Frontal cortex (tissue), 4 donors: ENCODE measurements around the gene TAS2R31. TPM values are rescaled to one million over a fixed set of nuclear protein-coding genes. Genes with fewer than 3 reads are reported as not detected.
"Not testable (repeated sequence)": the region's sequence is repeated elsewhere in the genome, so short reads cannot be mapped to it uniquely, and the experiment has no call there.

Source experiments
- DNase-seq, 2 donors: peaks; one replicate each; pipeline ENCODE4 v3.0.0; 2012; ENCODE audit warnings: low spot score in 2 of 2
- FAIRE-seq: peaks from 2 replicates; lab custom pipeline; 2012; peaks lifted over from hg19 to GRCh38; lab: Jason Lieb, UNC
- total RNA-seq: library from RNA; depleted of rRNA; stranded (reverse); fragments of >200 nt; gene quantifications from one replicate; pipeline ENCODE4 v1.2.3, GENCODE V29; 2014
- donor health status: control.
- donor health status: control.
- donor health status: control.

TAS2R31 gene, protein sequence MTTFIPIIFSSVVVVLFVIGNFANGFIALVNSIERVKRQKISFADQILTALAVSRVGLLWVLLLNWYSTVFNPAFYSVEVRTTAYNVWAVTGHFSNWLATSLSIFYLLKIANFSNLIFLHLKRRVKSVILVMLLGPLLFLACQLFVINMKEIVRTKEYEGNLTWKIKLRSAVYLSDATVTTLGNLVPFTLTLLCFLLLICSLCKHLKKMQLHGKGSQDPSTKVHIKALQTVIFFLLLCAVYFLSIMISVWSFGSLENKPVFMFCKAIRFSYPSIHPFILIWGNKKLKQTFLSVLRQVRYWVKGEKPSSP
- total RNA-seq, result 7.3 TPM

DNA sequence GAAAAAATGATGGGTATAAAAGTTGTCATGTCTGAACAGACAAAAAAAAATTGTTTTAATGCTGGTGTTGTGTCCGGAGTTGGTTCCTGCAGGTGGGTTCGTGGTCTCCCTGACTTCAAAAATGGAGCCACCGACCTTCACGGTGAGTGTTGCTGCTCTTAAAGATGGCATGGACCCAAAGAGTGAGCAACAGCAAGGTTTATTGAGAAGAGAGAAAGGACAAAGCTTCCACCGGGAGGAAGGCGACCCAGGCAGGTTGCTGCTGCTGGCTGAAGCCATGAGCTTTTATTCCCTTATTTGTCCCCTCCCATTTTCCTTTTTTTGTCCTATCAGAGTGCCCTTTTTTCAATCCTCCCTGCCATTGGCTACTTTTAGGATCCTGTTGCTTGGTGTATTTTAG lies at the start of gene TAS2R31:
TSS of gene TAS2R31 (minus strand) at position 101 of the 400 bp plus-strand sequence. CDS start at position 29, 72 bp downstream.
- FAIRE-seq, result no peak
- DNase-seq, result no peak

DNA sequence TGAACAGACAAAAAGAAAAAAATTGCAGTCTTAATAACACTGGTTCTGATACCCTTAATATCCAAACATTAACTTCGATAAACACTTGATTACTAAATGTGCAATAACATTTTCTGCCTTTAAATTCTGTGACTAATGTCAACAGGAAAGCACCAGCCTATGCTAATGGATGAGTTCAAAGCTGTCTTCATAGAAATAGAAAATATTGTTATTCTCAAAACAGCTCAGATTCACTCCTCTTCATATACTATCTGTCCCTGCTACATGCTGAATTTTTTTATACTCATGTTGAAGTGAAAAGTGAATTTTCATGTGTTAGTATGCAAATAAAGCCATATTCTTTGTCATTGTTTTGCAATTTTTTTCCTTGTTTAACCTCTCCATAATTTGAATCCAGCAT lies 47.0 kb upstream of the TAS2R31 start:
- no peak for FAIRE-seq
- DNase-seq, result no peak

DNA sequence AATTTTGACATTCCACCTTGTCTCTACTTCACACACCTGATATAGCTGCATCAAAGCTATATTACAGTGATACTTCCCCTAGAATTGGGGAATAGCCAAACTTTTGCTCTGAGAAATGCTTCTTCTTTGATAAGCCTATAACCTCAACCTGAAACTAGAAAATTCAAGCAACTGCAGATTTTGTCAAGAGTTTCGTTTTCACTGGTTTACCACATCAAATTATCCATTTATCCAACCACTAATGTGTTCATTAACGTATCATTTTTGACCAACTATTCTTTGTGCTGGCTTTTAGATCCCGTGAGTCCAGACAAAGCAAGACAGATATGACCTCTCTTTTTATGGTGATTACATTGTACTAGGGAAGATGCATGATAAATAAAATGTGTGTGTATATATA lies 44.4 kb upstream of the TAS2R31 start:
- DNase-seq, result no peak
- FAIRE-seq, result no peak

DNA sequence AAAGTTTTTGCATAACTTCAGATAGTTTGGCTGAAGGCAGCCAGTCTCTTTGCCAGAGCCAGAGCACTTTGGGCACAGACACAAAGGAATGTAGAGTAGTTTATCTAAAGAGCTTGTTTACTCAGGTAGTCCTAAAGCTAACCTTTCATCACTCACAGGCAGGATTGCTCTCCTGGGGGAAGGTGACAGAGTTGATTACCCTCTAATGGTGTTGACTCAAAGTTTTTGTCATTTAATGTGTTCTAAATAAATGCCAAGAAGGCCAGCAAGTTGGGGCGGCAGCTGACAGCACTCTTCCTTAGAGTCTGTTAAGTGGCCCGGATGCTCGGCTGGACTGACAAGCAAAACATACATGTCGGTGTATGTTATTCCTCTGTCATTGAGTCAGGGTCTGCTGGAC lies 40.2 kb upstream of the TAS2R31 start:
- DNase-seq (no peak), FAIRE-seq (no peak)

DNA sequence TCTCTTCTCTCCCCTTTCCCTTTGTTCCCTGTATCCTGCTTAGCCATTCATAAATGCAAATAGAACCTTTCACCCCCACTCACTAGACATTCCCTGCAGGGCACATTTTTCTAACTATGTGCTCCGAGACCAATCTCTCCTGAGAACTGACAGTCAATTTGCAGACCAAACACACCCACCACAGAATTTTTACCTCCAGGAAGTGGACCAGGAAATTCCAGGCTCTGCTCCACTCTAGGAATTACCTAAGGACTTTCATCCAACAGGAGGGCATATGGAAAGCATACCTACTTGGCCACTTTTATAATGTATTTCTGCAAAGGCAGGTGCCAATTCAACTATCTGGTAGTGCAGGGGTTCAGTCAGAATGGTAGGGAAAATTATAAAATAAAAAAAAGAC lies 39.8 kb upstream of the TAS2R31 start:
- DNase-seq, result no peak
- no peak for FAIRE-seq

DNA sequence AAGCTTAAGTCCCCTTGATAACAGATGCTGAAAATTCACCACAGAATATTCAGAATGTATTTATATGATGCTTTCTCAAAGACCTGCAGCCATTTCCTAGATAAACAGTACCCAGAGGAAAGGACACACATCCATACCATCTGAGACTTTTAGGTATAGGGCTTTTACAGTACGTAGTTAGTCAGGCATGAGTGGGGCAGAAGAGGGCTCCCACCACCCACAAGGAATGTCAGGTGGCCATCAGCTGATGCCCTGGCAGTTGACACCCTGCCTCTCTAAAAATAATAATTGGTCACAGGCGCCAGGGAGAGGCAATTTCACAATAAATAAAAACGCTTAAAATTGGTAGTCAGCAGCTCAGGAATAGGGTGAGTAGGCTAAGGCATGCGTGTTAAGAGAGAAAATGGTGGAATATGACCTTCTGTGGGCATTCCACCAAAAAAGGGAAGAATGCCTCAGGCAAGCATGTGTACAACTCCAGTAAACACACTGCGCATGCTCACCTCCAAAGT lies 38.7 kb upstream of the TAS2R31 start:
- DNase-seq (no peak), FAIRE-seq (no peak)

DNA sequence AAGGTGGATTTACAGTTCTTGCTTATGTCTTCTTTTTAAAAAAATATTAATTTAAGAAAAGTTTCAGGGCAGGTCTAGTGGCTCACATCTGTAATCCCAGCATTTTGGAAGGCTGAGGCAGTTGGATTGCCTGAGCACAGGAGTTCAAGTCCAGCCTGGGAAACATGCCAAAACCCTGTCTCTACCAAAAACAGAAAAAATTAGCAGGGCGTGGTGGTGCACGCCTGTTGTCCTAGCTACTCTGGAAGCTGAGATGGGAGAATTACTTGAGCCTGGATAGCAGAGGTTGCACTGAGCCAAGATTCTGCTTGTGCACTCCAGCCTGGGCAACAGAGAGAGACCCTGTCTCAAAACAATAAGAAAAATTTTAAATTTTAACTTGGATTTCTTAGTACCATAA lies 36.3 kb upstream of the TAS2R31 start:
- FAIRE-seq (no peak), DNase-seq (no peak)

DNA sequence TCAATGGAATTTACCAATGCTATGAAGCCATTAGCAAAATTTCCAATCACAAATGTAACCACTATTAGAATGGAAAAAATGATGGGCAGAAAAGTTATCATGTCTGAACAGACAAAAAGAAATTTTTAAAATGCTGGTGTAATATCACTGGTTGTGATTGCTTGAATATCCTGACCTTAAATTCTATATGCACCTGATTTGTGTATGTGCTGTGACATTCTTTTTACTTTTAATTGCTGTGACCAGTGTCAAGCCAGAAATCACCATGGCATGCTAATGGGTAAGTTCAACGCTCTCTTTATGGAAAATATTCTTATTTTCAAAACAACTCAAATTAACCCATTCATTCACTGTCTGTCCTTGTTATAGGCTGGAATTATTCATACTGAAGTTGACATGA lies 31.0 kb upstream of the TAS2R31 start, which contains the start of gene TAS2R46:
TSS of gene TAS2R46 (minus strand) at position 101 of the 400 bp plus-strand sequence. CDS start at position 101, 0 bp downstream.
- not testable (repeated sequence) for DNase-seq, FAIRE-seq

DNA sequence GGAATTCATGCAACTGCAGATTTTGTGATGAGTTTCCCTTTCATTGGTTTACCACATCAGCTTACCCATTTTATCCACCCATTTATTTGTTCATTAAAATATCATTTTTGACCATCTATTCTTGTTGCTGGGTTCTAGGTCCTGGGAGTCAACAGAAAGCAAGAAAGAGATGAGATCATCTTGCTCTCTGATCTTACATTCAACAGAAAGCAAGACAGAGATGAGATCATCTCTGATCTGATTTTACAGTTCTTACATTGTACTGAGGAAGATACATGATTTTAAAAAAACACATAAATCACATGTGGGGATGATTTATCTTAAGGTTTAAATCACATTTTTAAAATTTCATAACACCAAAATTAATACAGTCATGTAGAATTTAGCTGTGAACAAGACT lies 28.6 kb upstream of the TAS2R31 start:
- FAIRE-seq, result no peak

DNA sequence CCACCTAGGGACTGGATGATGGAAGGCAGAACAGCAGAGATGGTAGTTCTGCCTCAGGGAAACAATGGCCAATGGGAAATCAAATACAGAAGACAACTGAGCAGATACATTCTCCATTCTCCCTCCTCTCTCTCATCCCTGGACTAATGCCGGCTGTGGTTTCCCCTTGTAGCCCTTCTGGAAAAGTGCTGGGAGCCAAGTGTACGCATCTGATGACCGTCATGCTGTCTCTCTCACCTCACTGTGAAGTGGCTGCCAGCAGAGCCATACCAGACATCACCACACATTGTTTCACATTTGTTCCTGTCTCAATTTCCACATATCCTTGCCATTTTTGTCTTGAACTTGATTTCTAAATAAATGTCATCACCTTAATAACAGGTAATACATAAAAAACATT lies 27.8 kb upstream of the TAS2R31 start:
- FAIRE-seq, result no peak
- no peak for DNase-seq

More for the DNA sequence above, 28.6 kb upstream of the TAS2R31 start:
- DNase-seq, result no peak

DNA sequence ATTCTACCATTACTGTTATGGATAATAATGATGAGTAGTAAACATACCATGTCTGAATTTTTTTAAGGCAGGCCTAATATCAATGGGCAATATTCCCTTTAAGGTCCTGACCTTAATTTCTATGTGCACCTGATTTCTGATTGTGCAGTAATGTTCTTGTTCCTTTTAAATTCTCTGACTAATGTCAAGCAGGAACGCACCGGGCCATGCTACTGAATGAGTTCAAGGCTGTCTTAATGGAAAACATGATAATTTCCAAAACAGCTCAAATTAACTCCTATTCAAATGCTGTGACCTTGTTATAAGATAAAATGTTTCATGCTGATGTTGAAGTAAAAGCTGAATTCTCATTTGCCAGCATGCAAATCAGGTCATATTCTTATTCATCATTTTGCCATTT lies 24.1 kb upstream of the TAS2R31 start:
- DNase-seq (no peak), FAIRE-seq (no peak)

DNA sequence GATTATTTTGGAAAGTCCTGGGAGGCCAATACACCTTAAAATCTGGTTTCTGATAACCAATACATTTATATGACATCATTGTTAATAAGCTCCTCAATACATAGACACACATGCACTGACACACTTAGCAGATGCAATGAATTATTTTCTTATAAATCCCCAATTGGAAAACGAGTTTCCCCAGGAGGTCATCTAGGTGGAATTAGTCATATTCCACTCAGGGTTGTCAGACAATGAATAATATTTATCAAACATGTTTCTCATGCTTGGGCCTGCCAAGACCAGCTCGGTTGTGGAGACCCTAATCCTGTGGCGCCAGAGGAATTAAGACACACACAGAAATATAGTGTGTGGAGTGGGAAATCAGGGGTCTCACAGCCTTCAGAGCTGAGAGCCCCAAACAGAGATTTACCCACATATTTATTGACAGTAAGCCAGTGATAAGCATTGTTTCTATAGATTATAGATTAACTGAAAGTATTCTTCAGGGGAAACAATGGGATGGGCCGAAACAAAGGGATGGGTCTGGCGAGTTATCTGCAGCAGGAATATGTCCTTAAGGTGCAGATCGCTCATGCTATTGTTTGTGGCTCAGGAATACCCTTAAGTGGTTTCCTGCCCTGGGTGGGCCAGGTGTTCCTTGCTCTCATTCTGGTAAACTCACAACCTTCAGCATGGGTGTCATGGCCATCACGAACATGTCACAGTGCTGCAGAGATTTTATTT lies 18.8 kb upstream of the TAS2R31 start:
- not testable (repeated sequence) for FAIRE-seq, DNase-seq

DNA sequence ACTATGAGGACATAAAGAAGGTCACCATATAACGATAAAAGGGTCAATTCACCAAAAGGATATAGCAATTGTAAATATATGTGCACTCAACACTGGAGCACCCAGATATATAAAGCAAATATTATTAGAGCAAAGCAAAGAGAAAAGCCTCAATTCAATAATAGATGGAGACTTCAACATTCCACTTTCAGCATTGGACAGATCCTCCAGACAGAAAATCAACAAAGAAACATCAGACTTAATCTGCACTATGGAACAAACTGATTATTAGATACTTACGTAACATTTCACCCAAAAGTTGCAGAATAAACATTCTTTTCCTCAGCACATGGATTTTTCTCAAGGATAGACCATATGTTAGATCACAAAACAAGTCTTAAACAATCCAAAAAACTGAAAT lies 10.2 kb upstream of the TAS2R31 start:
- FAIRE-seq, DNase-seq: not testable (repeated sequence)

DNA sequence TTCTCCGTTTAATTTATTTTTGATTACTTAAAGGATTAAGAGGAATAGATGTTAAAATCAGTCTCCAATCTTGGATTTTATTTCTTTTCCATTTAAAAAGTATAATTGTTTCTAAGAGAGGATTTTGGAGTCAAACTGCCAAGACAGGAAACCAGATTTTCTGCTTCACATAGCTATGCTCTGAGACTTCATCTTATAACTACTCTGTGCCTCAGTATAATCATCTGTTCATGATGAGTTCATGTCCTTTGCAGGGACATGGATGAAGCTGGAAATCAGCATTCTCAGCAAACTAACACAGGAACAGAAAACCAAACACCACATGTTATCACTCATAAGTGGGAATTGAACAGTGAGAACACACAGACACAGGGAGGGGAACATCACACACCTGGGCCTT lies 9.0 kb upstream of the TAS2R31 start:
- DNase-seq, result no peak
- no peak for FAIRE-seq

DNA sequence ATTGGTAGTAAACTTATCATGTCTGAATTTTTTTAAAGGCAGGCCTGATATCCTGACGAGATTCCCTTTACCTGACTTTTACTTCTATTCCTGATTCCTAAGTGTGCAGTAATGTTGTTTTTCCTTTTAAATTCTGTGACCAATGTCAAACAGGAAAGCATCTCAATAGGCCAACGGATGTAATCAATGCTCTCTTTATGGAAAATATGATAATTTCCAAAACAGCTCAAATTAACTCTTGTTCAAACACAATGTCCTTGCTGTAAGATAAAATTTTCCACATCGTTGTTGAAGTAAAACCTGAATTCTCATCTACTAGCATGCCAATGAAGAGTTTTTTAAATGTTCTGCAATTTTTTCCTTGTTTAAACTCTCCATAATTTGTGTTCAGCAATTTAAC lies 8.0 kb upstream of the TAS2R31 start:
- DNase-seq (no peak), FAIRE-seq (no peak)

DNA sequence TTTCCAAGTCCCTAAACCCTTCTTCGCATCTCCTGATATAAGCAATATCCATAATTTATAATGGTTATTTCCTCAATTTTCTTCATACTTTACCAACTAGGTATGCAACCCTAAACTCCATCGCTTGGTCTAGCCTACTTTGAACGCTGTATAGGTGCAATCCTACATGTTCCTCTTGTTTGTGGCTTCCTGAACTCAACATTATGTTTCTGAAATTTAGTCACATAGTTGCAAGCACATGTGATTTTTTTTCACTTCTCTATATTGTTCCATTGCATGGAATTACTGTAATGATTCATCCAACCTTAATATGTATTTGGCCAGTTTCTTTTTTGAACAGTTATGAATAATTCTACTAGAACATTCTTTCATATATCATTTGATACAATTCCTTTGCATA lies 2.8 kb upstream of the TAS2R31 start:
- FAIRE-seq, DNase-seq: not testable (repeated sequence)

DNA sequence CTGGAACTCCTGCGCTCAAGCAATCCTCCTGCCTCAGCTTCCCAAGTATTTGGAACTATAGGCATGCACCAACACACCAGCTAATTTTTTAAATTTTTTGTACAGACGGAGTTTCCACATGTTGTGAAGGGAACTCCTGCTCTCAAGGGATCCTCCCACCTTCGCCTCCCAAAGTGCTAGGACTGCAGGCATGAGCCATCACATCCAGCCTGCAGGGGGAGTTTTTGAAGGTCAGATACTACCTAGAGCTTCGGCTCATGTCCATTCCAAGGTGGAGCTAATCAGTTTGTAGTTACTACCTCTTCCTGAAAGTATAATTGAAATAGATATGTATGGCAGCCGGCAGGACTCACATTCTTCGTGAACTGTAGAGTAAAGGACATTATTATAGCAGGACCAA lies 5.1 kb downstream of the TAS2R31 start:
- DNase-seq, result no peak
- no peak for FAIRE-seq

DNA sequence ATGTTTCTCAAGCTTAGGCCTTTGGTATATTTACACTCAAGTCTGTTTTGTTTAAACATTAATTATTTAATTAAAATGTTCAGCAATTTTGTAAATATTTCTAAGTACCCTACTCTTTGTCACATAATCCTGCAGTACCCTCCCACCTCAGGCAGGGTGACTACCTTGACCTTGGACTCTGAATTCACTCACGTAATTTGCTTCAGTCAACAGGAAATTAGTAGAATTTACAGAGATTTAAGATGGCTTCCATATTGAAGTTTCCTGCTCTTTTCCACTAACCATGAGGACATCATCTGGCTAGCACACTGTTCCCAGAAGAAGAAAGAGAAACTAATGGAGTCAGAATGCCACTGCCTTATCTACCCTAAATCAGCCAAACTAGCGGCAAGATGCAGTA lies 7.8 kb downstream of the TAS2R31 start:
- no peak for DNase-seq
- no peak for FAIRE-seq

DNA sequence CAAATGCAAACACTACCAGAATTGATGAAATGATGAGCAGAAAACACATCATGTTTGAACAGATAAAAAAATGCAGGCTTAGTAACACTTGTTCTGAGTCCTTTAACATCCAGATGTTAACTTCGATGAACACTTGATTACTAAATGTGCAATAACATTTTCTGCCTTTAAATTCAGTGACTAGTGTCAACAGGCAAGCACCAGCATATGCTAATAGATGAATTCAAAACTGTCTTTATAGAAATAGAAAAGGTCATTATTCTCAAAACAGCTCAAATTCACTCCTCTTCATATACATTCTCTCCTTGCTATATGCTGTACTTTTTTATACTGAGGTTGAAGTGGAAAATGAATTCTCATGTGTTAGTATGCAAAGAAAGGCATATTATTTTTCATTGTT lies 8.7 kb downstream of the TAS2R31 start, which contains the start of gene TAS2R19:
TSS of gene TAS2R19 (minus strand) at position 101 of the 400 bp plus-strand sequence. CDS start at position 52, 49 bp downstream.
- FAIRE-seq (no peak), DNase-seq (no peak)

DNA sequence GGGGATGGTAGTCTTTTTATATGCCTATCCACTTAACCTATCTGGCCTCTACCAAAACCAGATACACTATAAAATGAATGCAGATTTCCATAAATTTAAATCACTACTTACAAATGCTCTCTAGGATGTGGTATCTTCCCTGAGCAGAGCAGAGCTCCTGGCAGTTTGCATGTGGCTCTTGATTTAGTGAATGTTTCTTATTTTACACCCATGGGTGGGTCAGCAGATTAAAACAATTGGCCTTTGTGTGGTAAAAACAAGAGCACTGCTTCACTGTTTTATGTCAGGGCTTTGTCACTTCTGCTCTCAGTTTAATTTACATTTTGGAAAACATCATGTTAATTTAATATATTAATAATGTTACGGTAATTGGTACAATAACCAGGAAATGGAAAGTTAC lies 14.3 kb downstream of the TAS2R31 start:
- peak; percentile 86 for FAIRE-seq

More for the DNA sequence above, 14.3 kb downstream of the TAS2R31 start:
- peak in 1 of 2 donors; percentile 5 for DNase-seq
